Measurements from ENCODE around the gene NPTXR.

NPTXR gene

DNA sequence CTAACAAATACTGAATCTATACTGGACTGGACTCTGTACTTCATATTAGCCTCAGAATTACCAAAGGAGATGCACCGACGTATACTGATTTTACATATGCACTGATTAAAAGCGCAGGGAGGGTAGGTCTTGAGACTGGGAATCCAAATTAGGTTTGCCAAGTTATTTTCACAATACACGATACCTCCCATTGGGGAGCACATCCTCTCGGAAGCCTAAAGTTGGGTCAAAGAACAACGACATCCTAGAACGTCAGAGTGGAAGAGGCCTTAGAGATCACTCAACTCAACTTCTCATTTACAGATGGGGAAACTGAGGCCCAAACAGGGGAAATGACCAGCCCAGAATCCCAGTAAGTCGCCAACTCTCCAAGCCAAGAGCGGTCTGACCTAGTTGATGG is 50.5 kb downstream of the NPTXR start:
- no peak for DNase-seq

DNA sequence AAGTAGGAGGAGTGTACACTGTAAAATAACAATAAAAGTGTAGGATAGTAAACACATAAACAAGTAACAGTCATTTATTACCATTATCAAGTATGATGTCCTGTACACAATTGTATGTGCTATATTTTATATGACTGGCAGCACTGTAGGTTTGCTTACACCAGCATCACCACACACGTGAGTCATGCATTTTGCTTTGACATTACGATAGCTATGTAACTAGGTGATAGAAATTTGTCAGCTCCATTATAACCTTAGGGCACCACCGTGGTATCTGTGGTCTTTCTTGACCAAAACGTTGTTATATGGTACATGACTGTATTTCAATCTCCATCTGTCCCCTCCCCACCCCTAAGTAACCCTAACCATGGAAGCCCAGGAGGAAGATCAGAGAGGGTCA is 51.0 kb downstream of the NPTXR start:
- DNase-seq, result no peak

- DNase-seq, result no peak
Measured at GRCh38 chr22:38789606-38790005, 54.2 kb downstream of the NPTXR start.

DNA sequence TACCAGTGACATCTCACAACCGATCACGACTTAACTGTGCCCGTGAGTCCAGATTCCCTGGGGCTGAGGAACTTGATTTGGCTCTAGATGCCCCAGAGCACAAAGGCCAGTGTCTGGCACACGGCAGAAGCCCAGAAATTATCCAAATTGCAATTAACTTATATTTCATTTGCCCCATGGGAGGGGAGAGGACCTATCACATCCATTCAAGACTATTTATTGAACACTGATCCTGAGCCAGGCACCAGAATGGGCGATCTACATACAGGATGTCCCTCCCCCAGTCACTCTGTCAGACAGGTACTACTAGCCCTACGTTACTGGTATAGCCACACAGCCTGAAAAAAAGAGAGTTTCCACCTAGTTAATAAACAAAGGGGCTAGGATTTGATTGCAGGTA is 55.0 kb downstream of the NPTXR start:
- no peak for DNase-seq

- no peak for DNase-seq
Measured at GRCh38 chr22:38788021-38788816, 55.6 kb downstream of the NPTXR start.

GRCh38 chr22:38786631-38787030 is 57.2 kb downstream of the NPTXR start:
- no peak for DNase-seq

- no peak for DNase-seq
Measured at GRCh38 chr22:38784856-38785255, 59.0 kb downstream of the NPTXR start.

GRCh38 chr22:38784035-38784434 is 59.8 kb downstream of the NPTXR start:
- DNase-seq, result no peak

GRCh38 chr22:38783095-38783615 is 60.7 kb downstream of the NPTXR start:
- DNase-seq, result no peak

- DNase-seq, result no peak
Measured at GRCh38 chr22:38782402-38783094, 61.3 kb downstream of the NPTXR start.

DNA sequence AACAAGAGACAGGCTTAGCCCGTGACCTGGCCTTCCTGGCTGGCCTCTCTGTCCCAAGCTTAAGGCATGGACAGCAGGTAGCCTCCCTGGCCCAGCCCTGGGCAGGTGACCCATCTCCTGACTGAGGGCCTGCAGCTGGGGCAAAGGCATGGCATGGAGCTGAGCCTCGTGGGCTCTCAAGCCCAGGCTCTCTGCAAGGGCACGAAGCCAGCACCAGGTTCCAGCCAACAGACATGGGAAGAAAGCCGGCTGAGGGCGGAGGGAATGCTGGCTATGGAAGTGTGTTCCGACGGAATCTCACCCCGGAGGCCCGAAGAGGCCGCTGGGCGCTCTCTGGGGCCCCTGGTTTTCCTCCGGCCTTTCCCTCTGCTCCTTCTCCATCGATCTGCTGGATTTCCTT is 62.8 kb downstream of the NPTXR start:
- DNase-seq, result no peak

DNA sequence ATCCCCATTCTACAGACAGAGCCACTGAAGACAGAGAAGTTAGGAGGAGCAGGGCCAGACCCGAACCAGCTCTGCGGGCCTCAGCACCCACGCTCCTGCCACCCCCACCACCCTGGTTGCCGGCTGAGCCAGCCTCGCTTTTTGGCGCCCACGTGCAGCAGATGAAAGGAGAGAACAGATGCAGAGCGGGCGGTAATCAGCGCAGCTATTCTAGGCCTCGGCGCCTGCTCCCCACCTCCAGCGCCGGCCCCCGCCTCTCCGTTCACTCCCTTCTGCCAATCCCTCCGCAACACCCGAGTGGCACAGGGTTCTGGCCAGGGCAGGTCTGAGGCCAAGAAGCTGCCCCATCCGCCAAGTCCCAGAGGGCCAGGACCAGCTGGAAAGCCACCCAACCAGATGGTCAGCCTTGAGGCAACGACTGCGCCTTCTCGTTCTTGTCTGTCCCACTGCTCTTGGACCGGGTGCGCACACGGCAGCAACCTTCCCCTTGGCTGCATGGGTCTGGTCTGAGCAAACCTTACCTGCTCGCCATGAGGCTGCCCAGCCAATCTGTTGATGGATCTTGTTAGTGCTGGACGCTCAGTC is 66.6 kb downstream of the NPTXR start:
- DNase-seq, result no peak

GRCh38 chr22:38776086-38776485 is 67.7 kb downstream of the NPTXR start:
- no peak for DNase-seq

DNA sequence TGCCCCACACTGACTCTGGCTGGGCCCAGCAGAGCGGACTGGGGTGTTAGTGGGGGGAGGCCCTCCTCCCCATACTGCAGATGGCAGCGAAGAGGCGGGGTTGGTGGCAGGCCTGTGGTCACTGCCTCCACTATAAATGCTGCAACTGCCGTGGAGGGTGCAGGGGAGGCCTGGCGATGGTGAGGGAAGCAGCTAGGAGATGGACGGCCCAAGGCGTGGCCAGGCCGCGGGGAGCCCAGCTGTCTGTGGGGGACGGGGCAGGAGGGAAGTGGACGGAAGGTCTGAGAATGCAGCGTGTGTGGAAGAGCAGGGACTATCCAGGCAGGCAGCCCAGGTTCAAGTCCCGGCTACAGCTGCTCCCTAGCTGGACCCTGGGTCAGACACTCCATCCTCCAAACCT is 68.2 kb downstream of the NPTXR start:
- no peak for DNase-seq

- DNase-seq, result no peak
Measured at GRCh38 chr22:38774496-38775166, 69.2 kb downstream of the NPTXR start.

- DNase-seq, result no peak
Measured at GRCh38 chr22:38773363-38773946, 70.4 kb downstream of the NPTXR start.

GRCh38 chr22:38772623-38772873 is 71.3 kb downstream of the NPTXR start:
- no peak for DNase-seq

DNA sequence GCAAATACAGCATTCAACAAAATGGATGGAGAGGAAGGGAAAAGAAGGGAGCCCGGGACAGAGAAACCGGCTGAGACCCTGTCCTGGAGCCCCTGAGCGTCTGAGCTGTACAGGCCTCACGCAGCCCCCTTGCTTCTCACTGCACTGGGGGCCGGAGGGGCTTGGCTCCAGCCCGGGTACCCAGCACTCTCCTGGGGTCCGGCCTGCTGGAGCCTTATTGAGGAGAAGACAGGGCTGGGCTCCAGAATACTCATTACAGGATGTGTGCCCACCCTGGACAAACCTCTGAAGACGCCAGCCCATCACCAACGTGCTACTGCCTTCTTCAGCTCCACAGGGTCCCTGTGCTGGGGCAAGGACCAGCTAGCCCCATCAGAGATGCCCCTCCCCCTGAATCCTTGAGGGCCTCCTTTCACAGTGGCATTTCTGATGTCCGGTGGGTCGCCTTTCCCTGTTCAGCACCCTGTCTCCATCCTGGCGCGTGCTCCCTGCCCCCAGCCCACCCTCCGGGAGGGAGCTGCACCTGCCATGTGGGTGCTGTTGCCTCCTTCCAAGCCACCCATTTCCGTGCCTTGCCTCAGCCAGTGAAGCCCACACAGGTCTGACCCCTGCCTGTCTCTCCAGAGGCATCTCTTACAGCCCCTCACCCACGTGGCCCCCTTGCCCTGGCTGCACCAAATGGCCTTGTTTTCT is 73.4 kb downstream of the NPTXR start:
- DNase-seq, result no peak
